B cell (primary cell): Measurements from ENCODE around the gene HAUS2. TPM values are rescaled to one million over a fixed set of nuclear protein-coding genes. Genes with fewer than 3 reads are reported as not detected.

ENCODE experiments used
- ATAC-seq: fragments of 200-7000 bp; cut with Tn5 transposase; one replicate; pipeline ENCODE4 v1.10.0; 2021; ENCODE audit warnings: low read depth, mild to moderate bottlenecking, moderate number of reproducible peaks, moderate library complexity
- CTCF ChIA-PET: fragments of 350-600 bp; sonication (Branson Sonifier 250); formaldehyde crosslinking; loops from one replicate; lab custom pipeline; 2021; ENCODE audit warnings: antibody characterized with exemption, inconsistent platforms; lab: Charles Lee
- POLR2A ChIA-PET: fragments of 350-600 bp; sonication (Branson Sonifier 250); formaldehyde crosslinking; loops from one replicate; lab custom pipeline; 2021; ENCODE audit warnings: antibody characterized with exemption; lab: Charles Lee
- DNase-seq: peaks from one replicate; pipeline ENCODE4 v3.0.0; 2013
- H2AFZ ChIP-seq: 2 replicates; pipeline ENCODE4 v1.6.1; 2012; ENCODE audit warnings: mild to moderate bottlenecking, low read depth, low read length; ENCODE audit not compliant: insufficient read depth, poor library complexity, severe bottlenecking
- H3K27ac ChIP-seq, 2 donors: 1 replicate in 1 of 2; 2 replicates in 1 of 2; pipeline ENCODE4 v1.5.1; 2012 to 2013; ENCODE audit warnings: low read length in 2 of 2, mild to moderate bottlenecking in 2 of 2, moderate library complexity in 1 of 2
- H3K27me3 ChIP-seq, 4 experiments: fragments of 200-600 bp in 1 of 4; sonication (generic) in 1 of 4; replicated peaks in 1 of 4; 1 replicate in 2 of 4; 2 replicates in 2 of 4; pipeline versions ENCODE4 v1.6.1 to v1.7.0; 2013 to 2016; ENCODE audit warnings: low read length in 3 of 4, mild to moderate bottlenecking in 2 of 4, mixed read lengths in 1 of 4, moderate library complexity in 1 of 4; ENCODE audit not compliant: insufficient read depth in 4 of 4, control insufficient read depth in 3 of 4; ENCODE audit errors: control extremely low read depth in 1 of 4
- H3K36me3 ChIP-seq, 2 experiments: replicated peaks in 1 of 2; 1 replicate in 1 of 2; 2 replicates in 1 of 2; pipeline versions ENCODE4 v1.6.1 to v1.7.1; 2013; ENCODE audit warnings: low read length in 1 of 2; ENCODE audit not compliant: insufficient read depth in 2 of 2, control insufficient read depth in 1 of 2; ENCODE audit errors: control extremely low read depth in 1 of 2, extremely low read depth in 1 of 2
- H3K4me1 ChIP-seq, 2 donors: fragments of 200-600 bp in 1 of 2; sonication (generic) in 1 of 2; 1 replicate in 1 of 2; 2 replicates in 1 of 2; pipeline versions ENCODE4 v1.5.1 to v1.6.1; 2013 to 2017; ENCODE audit warnings: low read length in 2 of 2; ENCODE audit not compliant: control insufficient read depth in 2 of 2, insufficient read depth in 2 of 2
- H3K4me2 ChIP-seq: replicated peaks from 2 replicates; pipeline ENCODE3; 2012; ENCODE audit warnings: mild to moderate bottlenecking, low read depth, low read length; ENCODE audit not compliant: poor library complexity, severe bottlenecking
- H3K4me3 ChIP-seq, 5 experiments: fragments of 200-600 bp in 1 of 5; sonication (generic) in 1 of 5; 1 replicate in 3 of 5; 2 replicates in 2 of 5; pipeline versions ENCODE4 v1.5.1 to v1.7.0; 2011 to 2016; ENCODE audit warnings: low read length in 4 of 5, mild to moderate bottlenecking in 4 of 5, low read depth in 2 of 5, control low read depth in 1 of 5, moderate library complexity in 1 of 5; ENCODE audit not compliant: insufficient read depth in 1 of 5; ENCODE audit errors: control extremely low read depth in 1 of 5, extremely low read depth in 1 of 5
- H3K79me2 ChIP-seq: fragments of 200-600 bp; sonication (generic); one replicate; pipeline ENCODE4 v1.6.0; 2016; ENCODE audit warnings: low read length; ENCODE audit not compliant: control insufficient read depth, insufficient read depth
- H3K9ac ChIP-seq: fragments of 200-600 bp; sonication (generic); 2 replicates; pipeline ENCODE4 v1.6.1; 2017; ENCODE audit warnings: mild to moderate bottlenecking, low read length, moderate library complexity
- H3K9me3 ChIP-seq, 3 donors: one replicate each; pipeline versions ENCODE4 v1.6.1 to v1.7.1; 2013; ENCODE audit warnings: low read length in 2 of 3; ENCODE audit not compliant: control insufficient read depth in 2 of 3, insufficient read depth in 1 of 3; ENCODE audit errors: control extremely low read depth in 1 of 3
- H4K20me1 ChIP-seq: 2 replicates; pipeline ENCODE4 v1.6.0; 2012; ENCODE audit warnings: mild to moderate bottlenecking, low read length; ENCODE audit not compliant: insufficient read depth, control insufficient read depth, poor library complexity, severe bottlenecking
- H3K27ac Mint-ChIP-seq: one replicate; pipeline ENCODE4 v1.8.0; 2021; ENCODE audit warnings: mixed read lengths
- H3K27me3 Mint-ChIP-seq: one replicate; pipeline ENCODE4 v1.8.0; 2021; ENCODE audit warnings: mixed read lengths
- H3K4me1 Mint-ChIP-seq: one replicate; pipeline ENCODE4 v1.8.0; 2021; ENCODE audit warnings: mixed read lengths
- H3K4me3 Mint-ChIP-seq: one replicate; pipeline ENCODE4 v1.8.0; 2021; ENCODE audit warnings: mixed read lengths
- H3K9me3 Mint-ChIP-seq: one replicate; pipeline ENCODE4 v1.8.0; 2022; ENCODE audit warnings: mixed read lengths; ENCODE audit not compliant: insufficient read depth
- CTCF ChIP-seq: fragments of 200-600 bp; IDR thresholded peaks from one replicate; pipeline ENCODE4 v1.8.0; 2022; ENCODE audit warnings: antibody characterized with exemption, mild to moderate bottlenecking
- EZH2 ChIP-seq: IDR thresholded peaks from 2 replicates; pipeline ENCODE4 v1.6.1; 2012; ENCODE audit warnings: borderline replicate concordance, low read depth, mild to moderate bottlenecking, moderate library complexity, low read length; ENCODE audit not compliant: insufficient read depth, poor library complexity, severe bottlenecking
- WGBS: methylation state at CpG from one replicate; pipeline ENCODE4 v1.1.5; 2013; ENCODE audit warnings: missing lambda C conversion rate; ENCODE audit not compliant: insufficient coverage; 5-methylcytosine and 5-hydroxymethylcytosine counted together
- intact Hi-C: fragments of 100-400 bp; cut with micrococcal nuclease; formaldehyde crosslinking; loops from one replicate; pipeline ENCODE4 v1.10.0; 2022
- polyA plus RNA-seq: library from polyadenylated mRNA; depleted of rRNA; stranded (reverse); fragments of >200 nt; gene quantifications from 2 replicates; pipeline ENCODE4 v1.2.3, GENCODE V29; 2012
- total RNA-seq, 2 donors: library from RNA; stranded (reverse); fragments of 120-200 nt in 1 of 2; gene quantifications; 1 replicate in 1 of 2; 2 replicates in 1 of 2; pipeline versions ENCODE4 v1.2.3 to v1.2.4, GENCODE V29; 2013 to 2022

The HAUS2 gene
- total and polyA plus RNA-seq, 2 donors (not counting 1 experiment from before 2014, with no cell fraction given), result 16.5 to 18.3 TPM

GRCh38 chr15:42549741-42550392 lies 1.2 kb downstream of the HAUS2 start:
- H3K9me3 ChIP-seq, result peaks cover 0 to 3% (median 0%) of the 10 kb centered on the region in 3 donors
- H3K9ac ChIP-seq, result peak overlapping the region; percentile 22
- no peaks in the 10 kb centered on the region for H3K27me3 ChIP-seq
- ATAC-seq, result no peak
- no peak overlapping the region for H3K27ac ChIP-seq
- H2AFZ ChIP-seq, result peak overlapping the region; percentile 100
- H4K20me1 ChIP-seq, result no peaks in the 10 kb centered on the region
- CTCF ChIA-PET, result interaction anchor here (0.6 kb wide), 1 partner anchor 503 kb away, joined by 3 read pairs; no protein-coding TSS in a partner anchor
- POLR2A ChIA-PET, result interaction anchor here (0.7 to 2.1 kb wide), 2 partner anchors 25 to 277 kb away, joined by 3 to 9 read pairs; partner anchors contain the start of genes STARD9 and TMEM87A
- TF ChIP-seq CTCF (no peak), EZH2 (no peak)
- Mint-ChIP-seq H3K4me3 (peak overlapping the region; percentile 81), H3K4me1 (peaks cover 41% of the 10 kb centered on the region), H3K27ac (peak overlapping the region; percentile 39), H3K27me3 (no peaks in the 10 kb centered on the region), H3K9me3 (no peaks in the 10 kb centered on the region)
- peak overlapping the region; percentile 97 for H3K4me2 ChIP-seq
- H3K79me2 ChIP-seq, result peaks cover 71% of the 10 kb centered on the region
- H3K4me1 ChIP-seq, result peaks cover 20 to 26% of the 10 kb centered on the region in 2 donors
- peaks cover 2 to 6% of the 10 kb centered on the region in 2 experiments for H3K36me3 ChIP-seq
- WGBS, result 60% methylated on average over 7 of the region's 12 CpGs
- peak overlapping the region in 4 of 5 experiments; percentile 99 to 100 (median 99) for H3K4me3 ChIP-seq
- intact Hi-C loops, result loop anchor here (2.0 kb wide), 1 partner anchor 101 kb away; no protein-coding TSS in a partner anchor
- no peak for DNase-seq

- Histone ChIP-seq H4K20me1 (no peaks in the 10 kb centered on the region), H3K4me1 (peaks cover 10 to 13% of the 10 kb centered on the region in 2 donors), H3K4me3 (no peak overlapping the region), H3K4me2 (no peak overlapping the region), H3K79me2 (peaks cover 68% of the 10 kb centered on the region), H3K27ac (no peak overlapping the region), H2AFZ (no peak overlapping the region), H3K9me3 (peaks cover 0 to 3% (median 0%) of the 10 kb centered on the region in 3 donors), H3K36me3 (peaks cover 0 to 2% of the 10 kb centered on the region in 2 experiments), H3K27me3 (no peaks in the 10 kb centered on the region), H3K9ac (no peak overlapping the region)
- H3K27me3 Mint-ChIP-seq, result no peaks in the 10 kb centered on the region
- intact Hi-C loops, result no loop called here
- no peak for TF ChIP-seq EZH2
- no peak for TF ChIP-seq CTCF
- H3K9me3 Mint-ChIP-seq, result no peaks in the 10 kb centered on the region
- no CpG with 5 or more reads among the region's 1 CpG for WGBS
- no peak overlapping the region for H3K4me3 Mint-ChIP-seq
- DNase-seq, result no peak
- peaks cover 19% of the 10 kb centered on the region for H3K4me1 Mint-ChIP-seq
- POLR2A ChIA-PET, result no interaction called here
- H3K27ac Mint-ChIP-seq, result no peak overlapping the region
- CTCF ChIA-PET, result no interaction called here
- no peak for ATAC-seq
These were observed 4.9 kb downstream of the HAUS2 start for GRCh38 chr15:42553554-42553953.
